B cell (primary cell): Measurements from ENCODE around the gene HHAT. TPM values are rescaled to one million over a fixed set of nuclear protein-coding genes. Genes with fewer than 3 reads are reported as not detected.

ENCODE experiments used
- ATAC-seq: fragments of 200-7000 bp; cut with Tn5 transposase; one replicate; pipeline ENCODE4 v1.10.0; 2021; ENCODE audit warnings: low read depth, mild to moderate bottlenecking, moderate number of reproducible peaks, moderate library complexity
- CTCF ChIA-PET: fragments of 350-600 bp; sonication (Branson Sonifier 250); formaldehyde crosslinking; loops from one replicate; lab custom pipeline; 2021; ENCODE audit warnings: antibody characterized with exemption, inconsistent platforms; lab: Charles Lee
- POLR2A ChIA-PET: fragments of 350-600 bp; sonication (Branson Sonifier 250); formaldehyde crosslinking; loops from one replicate; lab custom pipeline; 2021; ENCODE audit warnings: antibody characterized with exemption; lab: Charles Lee
- DNase-seq: peaks from one replicate; pipeline ENCODE4 v3.0.0; 2013
- H2AFZ ChIP-seq: 2 replicates; pipeline ENCODE4 v1.6.1; 2012; ENCODE audit warnings: mild to moderate bottlenecking, low read depth, low read length; ENCODE audit not compliant: insufficient read depth, poor library complexity, severe bottlenecking
- H3K27ac ChIP-seq, 2 donors: 1 replicate in 1 of 2; 2 replicates in 1 of 2; pipeline ENCODE4 v1.5.1; 2012 to 2013; ENCODE audit warnings: low read length in 2 of 2, mild to moderate bottlenecking in 2 of 2, moderate library complexity in 1 of 2
- H3K27me3 ChIP-seq, 4 experiments: fragments of 200-600 bp in 1 of 4; sonication (generic) in 1 of 4; replicated peaks in 1 of 4; 1 replicate in 2 of 4; 2 replicates in 2 of 4; pipeline versions ENCODE4 v1.6.1 to v1.7.0; 2013 to 2016; ENCODE audit warnings: low read length in 3 of 4, mild to moderate bottlenecking in 2 of 4, mixed read lengths in 1 of 4, moderate library complexity in 1 of 4; ENCODE audit not compliant: insufficient read depth in 4 of 4, control insufficient read depth in 3 of 4; ENCODE audit errors: control extremely low read depth in 1 of 4
- H3K36me3 ChIP-seq, 2 experiments: replicated peaks in 1 of 2; 1 replicate in 1 of 2; 2 replicates in 1 of 2; pipeline versions ENCODE4 v1.6.1 to v1.7.1; 2013; ENCODE audit warnings: low read length in 1 of 2; ENCODE audit not compliant: insufficient read depth in 2 of 2, control insufficient read depth in 1 of 2; ENCODE audit errors: control extremely low read depth in 1 of 2, extremely low read depth in 1 of 2
- H3K4me1 ChIP-seq, 2 donors: fragments of 200-600 bp in 1 of 2; sonication (generic) in 1 of 2; 1 replicate in 1 of 2; 2 replicates in 1 of 2; pipeline versions ENCODE4 v1.5.1 to v1.6.1; 2013 to 2017; ENCODE audit warnings: low read length in 2 of 2; ENCODE audit not compliant: control insufficient read depth in 2 of 2, insufficient read depth in 2 of 2
- H3K4me2 ChIP-seq: replicated peaks from 2 replicates; pipeline ENCODE3; 2012; ENCODE audit warnings: mild to moderate bottlenecking, low read depth, low read length; ENCODE audit not compliant: poor library complexity, severe bottlenecking
- H3K4me3 ChIP-seq, 5 experiments: fragments of 200-600 bp in 1 of 5; sonication (generic) in 1 of 5; 1 replicate in 3 of 5; 2 replicates in 2 of 5; pipeline versions ENCODE4 v1.5.1 to v1.7.0; 2011 to 2016; ENCODE audit warnings: low read length in 4 of 5, mild to moderate bottlenecking in 4 of 5, low read depth in 2 of 5, control low read depth in 1 of 5, moderate library complexity in 1 of 5; ENCODE audit not compliant: insufficient read depth in 1 of 5; ENCODE audit errors: control extremely low read depth in 1 of 5, extremely low read depth in 1 of 5
- H3K79me2 ChIP-seq: fragments of 200-600 bp; sonication (generic); one replicate; pipeline ENCODE4 v1.6.0; 2016; ENCODE audit warnings: low read length; ENCODE audit not compliant: control insufficient read depth, insufficient read depth
- H3K9ac ChIP-seq: fragments of 200-600 bp; sonication (generic); 2 replicates; pipeline ENCODE4 v1.6.1; 2017; ENCODE audit warnings: mild to moderate bottlenecking, low read length, moderate library complexity
- H3K9me3 ChIP-seq, 3 donors: one replicate each; pipeline versions ENCODE4 v1.6.1 to v1.7.1; 2013; ENCODE audit warnings: low read length in 2 of 3; ENCODE audit not compliant: control insufficient read depth in 2 of 3, insufficient read depth in 1 of 3; ENCODE audit errors: control extremely low read depth in 1 of 3
- H4K20me1 ChIP-seq: 2 replicates; pipeline ENCODE4 v1.6.0; 2012; ENCODE audit warnings: mild to moderate bottlenecking, low read length; ENCODE audit not compliant: insufficient read depth, control insufficient read depth, poor library complexity, severe bottlenecking
- H3K27ac Mint-ChIP-seq: one replicate; pipeline ENCODE4 v1.8.0; 2021; ENCODE audit warnings: mixed read lengths
- H3K27me3 Mint-ChIP-seq: one replicate; pipeline ENCODE4 v1.8.0; 2021; ENCODE audit warnings: mixed read lengths
- H3K4me1 Mint-ChIP-seq: one replicate; pipeline ENCODE4 v1.8.0; 2021; ENCODE audit warnings: mixed read lengths
- H3K4me3 Mint-ChIP-seq: one replicate; pipeline ENCODE4 v1.8.0; 2021; ENCODE audit warnings: mixed read lengths
- H3K9me3 Mint-ChIP-seq: one replicate; pipeline ENCODE4 v1.8.0; 2022; ENCODE audit warnings: mixed read lengths; ENCODE audit not compliant: insufficient read depth
- CTCF ChIP-seq: fragments of 200-600 bp; IDR thresholded peaks from one replicate; pipeline ENCODE4 v1.8.0; 2022; ENCODE audit warnings: antibody characterized with exemption, mild to moderate bottlenecking
- EZH2 ChIP-seq: IDR thresholded peaks from 2 replicates; pipeline ENCODE4 v1.6.1; 2012; ENCODE audit warnings: borderline replicate concordance, low read depth, mild to moderate bottlenecking, moderate library complexity, low read length; ENCODE audit not compliant: insufficient read depth, poor library complexity, severe bottlenecking
- WGBS: methylation state at CpG from one replicate; pipeline ENCODE4 v1.1.5; 2013; ENCODE audit warnings: missing lambda C conversion rate; ENCODE audit not compliant: insufficient coverage; 5-methylcytosine and 5-hydroxymethylcytosine counted together
- intact Hi-C: fragments of 100-400 bp; cut with micrococcal nuclease; formaldehyde crosslinking; loops from one replicate; pipeline ENCODE4 v1.10.0; 2022
- polyA plus RNA-seq: library from polyadenylated mRNA; depleted of rRNA; stranded (reverse); fragments of >200 nt; gene quantifications from 2 replicates; pipeline ENCODE4 v1.2.3, GENCODE V29; 2012
- total RNA-seq, 2 donors: library from RNA; stranded (reverse); fragments of 120-200 nt in 1 of 2; gene quantifications; 1 replicate in 1 of 2; 2 replicates in 1 of 2; pipeline versions ENCODE4 v1.2.3 to v1.2.4, GENCODE V29; 2013 to 2022

HHAT gene
- total and polyA plus RNA-seq, 2 donors (not counting 1 experiment from before 2014, with no cell fraction given), result 4.0 to 28.2 TPM

GRCh38 chr1:210475806-210476205 lies 147.1 kb downstream of the HHAT start:
- WGBS, result no CpG with 5 or more reads among the region's 2 CpGs
- H3K9me3 Mint-ChIP-seq, result no peaks in the 10 kb centered on the region
- Histone ChIP-seq H2AFZ (no peak overlapping the region), H3K9me3 (no peaks in the 10 kb centered on the region), H3K4me2 (no peak overlapping the region), H3K79me2 (no peaks in the 10 kb centered on the region), H3K9ac (no peak overlapping the region), H3K4me3 (no peak overlapping the region), H3K27ac (no peak overlapping the region), H4K20me1 (no peaks in the 10 kb centered on the region), H3K4me1 (no peaks in the 10 kb centered on the region), H3K36me3 (no peaks in the 10 kb centered on the region), H3K27me3 (no peaks in the 10 kb centered on the region)
- H3K4me1 Mint-ChIP-seq, result no peaks in the 10 kb centered on the region
- intact Hi-C loops, result no loop called here
- TF ChIP-seq EZH2 (no peak), CTCF (no peak)
- ATAC-seq (no peak), DNase-seq (no peak)
- CTCF ChIA-PET, result no interaction called here
- no peak overlapping the region for H3K4me3 Mint-ChIP-seq
- POLR2A ChIA-PET, result no interaction called here
- H3K27ac Mint-ChIP-seq, result no peak overlapping the region
- H3K27me3 Mint-ChIP-seq, result no peaks in the 10 kb centered on the region

DNA sequence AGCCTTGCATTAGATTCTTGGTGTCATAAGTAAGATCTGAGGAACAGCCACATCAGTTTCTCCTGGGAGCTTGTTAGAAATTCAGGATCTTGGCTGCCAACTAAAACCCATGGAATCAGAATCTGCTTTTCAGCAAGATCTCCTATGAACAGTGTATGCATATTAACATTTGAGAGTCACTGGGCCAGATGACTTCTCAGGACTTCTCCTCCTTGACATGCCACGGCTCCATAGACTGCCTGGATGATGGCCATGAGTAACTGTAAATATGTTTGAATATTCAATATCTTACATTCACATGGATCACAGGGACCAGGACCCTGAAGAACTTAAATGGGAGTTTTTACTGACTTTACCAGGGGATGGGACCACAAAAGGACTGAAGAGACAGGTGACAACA lies 148.0 kb downstream of the HHAT start:
- no peak overlapping the region for H3K4me3 Mint-ChIP-seq
- CTCF ChIA-PET, result no interaction called here
- WGBS, result no CpG with 5 or more reads among the region's 1 CpG

More for the DNA sequence above, 148.0 kb downstream of the HHAT start:
- no peaks in the 10 kb centered on the region for H3K9me3 ChIP-seq
- H3K4me2 ChIP-seq, result no peak overlapping the region
- no peak overlapping the region for H2AFZ ChIP-seq
- no peak overlapping the region for H3K9ac ChIP-seq
- H3K27me3 Mint-ChIP-seq, result no peaks in the 10 kb centered on the region
- no peak for TF ChIP-seq CTCF
- no peak for TF ChIP-seq EZH2
- H3K79me2 ChIP-seq, result no peaks in the 10 kb centered on the region
- no peaks in the 10 kb centered on the region for H3K27me3 ChIP-seq
- POLR2A ChIA-PET, result no interaction called here
- no peaks in the 10 kb centered on the region for H3K9me3 Mint-ChIP-seq
- H3K27ac ChIP-seq, result no peak overlapping the region
- no peak overlapping the region for H3K4me3 ChIP-seq
- ATAC-seq, result no peak
- no peak overlapping the region for H3K27ac Mint-ChIP-seq
- no peaks in the 10 kb centered on the region for H3K36me3 ChIP-seq
- H3K4me1 ChIP-seq, result no peaks in the 10 kb centered on the region
- intact Hi-C loops, result no loop called here
- H4K20me1 ChIP-seq, result no peaks in the 10 kb centered on the region
- H3K4me1 Mint-ChIP-seq, result no peaks in the 10 kb centered on the region
- no peak for DNase-seq
